Activated CD4-positive, alpha-beta T cell treated with anti-CD3 and anti-CD28 coated beads, Interleukin-2, amount 50 U/mL, for 48 hours (primary cell): Measurements from ENCODE around the gene PIK3R3.
"Not testable (repeated sequence)": the region's sequence is repeated elsewhere in the genome, so short reads cannot be mapped to it uniquely, and the experiment has no call there.

Experiments used
- DNase-seq, 2 experiments: peaks; one replicate each; pipeline ENCODE4 v3.0.0-alpha.2; 2020

PIK3R3 gene

GRCh38 chr1:46062651-46063319, 69.6 kb downstream of the PIK3R3 start:
- peak; percentile 48 to 60 for DNase-seq

GRCh38 chr1:46061146-46061545, 71.3 kb downstream of the PIK3R3 start:
- no peak for DNase-seq

- DNase-seq: no peak
These were observed 73.5 kb downstream of the PIK3R3 start for GRCh38 chr1:46058936-46059335.

- no peak for DNase-seq
These were observed 74.6 kb downstream of the PIK3R3 start for GRCh38 chr1:46057781-46058180.

GRCh38 chr1:46057215-46057614, 75.2 kb downstream of the PIK3R3 start:
- DNase-seq: not testable (repeated sequence)

- DNase-seq: no peak
These were observed 76.1 kb downstream of the PIK3R3 start for GRCh38 chr1:46056325-46056724.

- no peak for DNase-seq
These were observed 78.7 kb downstream of the PIK3R3 start for GRCh38 chr1:46053734-46054133.

- no peak for DNase-seq
These were observed 88.3 kb downstream of the PIK3R3 start for GRCh38 chr1:46044116-46044515.

GRCh38 chr1:46043458-46044017, 88.9 kb downstream of the PIK3R3 start:
- no peak for DNase-seq

GRCh38 chr1:46041974-46042373, 90.5 kb downstream of the PIK3R3 start:
- no peak for DNase-seq

- DNase-seq: no peak
These were observed 90.9 kb downstream of the PIK3R3 start for GRCh38 chr1:46041551-46041950.

- DNase-seq: no peak
These were observed 92.8 kb downstream of the PIK3R3 start for GRCh38 chr1:46039571-46040052.

GRCh38 chr1:46036894-46037839, 95.3 kb downstream of the PIK3R3 start:
- DNase-seq: peak; percentile 86 to 87

- DNase-seq: no peak
These were observed 97.6 kb downstream of the PIK3R3 start for GRCh38 chr1:46034601-46035516.

- no peak for DNase-seq
These were observed 101.4 kb downstream of the PIK3R3 start for GRCh38 chr1:46030876-46031660.

- no peak for DNase-seq
These were observed 102.2 kb downstream of the PIK3R3 start for GRCh38 chr1:46030074-46030870.

- no peak for DNase-seq
These were observed 104.4 kb downstream of the PIK3R3 start for GRCh38 chr1:46027788-46028573.

- DNase-seq: no peak
These were observed 105.9 kb downstream of the PIK3R3 start for GRCh38 chr1:46026531-46026930.

- DNase-seq: no peak
These were observed 111.1 kb downstream of the PIK3R3 start for GRCh38 chr1:46021046-46021996.
